Measurements from ENCODE around the gene IFNG. TPM values are rescaled to one million over a fixed set of nuclear protein-coding genes. Genes with fewer than 3 reads are reported as not detected.
A peak's percentile ranks its signal among the peaks of the same experiment; 100 is the strongest.
"Not testable (repeated sequence)": the region's sequence is repeated elsewhere in the genome, so short reads cannot be mapped to it uniquely, and the experiment has no call there.

Gene IFNG
- total RNA-seq, 5 donors from 2014 or later (not counting 1 experiment from before 2014, with no cell fraction given) = 0.53 to 11.8 (median 1.6) TPM

DNA sequence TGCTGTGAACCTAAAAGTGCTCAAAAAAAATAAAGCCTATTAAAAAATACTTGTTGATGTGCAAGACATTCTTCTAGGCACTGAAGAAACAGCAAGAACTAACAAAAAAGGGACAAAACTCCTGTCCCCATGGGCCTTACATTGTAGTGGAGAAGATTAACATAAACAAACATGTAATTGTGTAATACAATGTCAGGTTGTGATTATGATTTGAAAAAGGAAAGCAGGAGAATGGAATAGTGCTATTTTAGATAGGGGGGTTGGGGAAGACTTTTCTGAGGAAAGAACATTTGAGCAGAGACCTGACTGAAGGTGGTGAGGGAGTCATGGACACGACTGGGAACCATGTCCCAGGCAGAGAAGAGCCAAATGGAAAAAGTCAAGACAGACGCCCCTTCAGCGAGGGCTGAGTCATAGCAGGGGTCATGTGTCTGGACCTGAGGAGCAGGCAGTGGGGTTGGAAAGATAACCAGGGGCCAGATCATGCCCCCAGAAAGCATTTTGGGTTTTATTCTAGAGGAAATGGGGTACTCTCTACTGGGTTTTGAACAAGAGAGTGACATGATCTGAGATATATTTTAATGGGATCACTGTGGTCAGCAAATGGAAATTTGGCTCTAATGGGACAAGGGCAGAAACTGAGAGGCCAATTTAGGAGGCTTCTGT is 19.4 kb upstream of the IFNG start:
- no peaks in the 10 kb centered on the region for H3K9me3 ChIP-seq
- no peak overlapping the region for H3K4me3 ChIP-seq (ENCODE audit: control insufficient read depth in 1 of 2, extremely low read depth in 1 of 2, low read length in 1 of 2)
- DNase-seq (no peak), ATAC-seq (replicated peaks in 1 of 4) (no peak)
- Mint-ChIP-seq H3K4me1 (peaks cover 74 to 78% (median 77%) of the 10 kb centered on the region in 3 donors), H3K27ac (peak overlapping the region; percentile 89 to 91), H3K4me3 (peak overlapping the region in 1 of 3 donors; percentile 43), H3K36me3 (no peaks in the 10 kb centered on the region), H3K9me3 (no peaks in the 10 kb centered on the region), H3K27me3 (no peaks in the 10 kb centered on the region)
- ChIA-PET POLR2A (no interaction called here), CTCF (interaction anchor here (0.8 to 1.0 kb wide), 3 partner anchors 20 to 138 kb away, joined by 3 to 4 read pairs (median 3); no protein-coding TSS in a partner anchor)
- H3K27ac ChIP-seq (ENCODE audit: low read length) = peak overlapping the region; percentile 26
- WGBS (ENCODE audit: insufficient coverage) = 79% methylated on average over 3 of the region's 3 CpGs
- no peaks in the 10 kb centered on the region for H3K27me3 ChIP-seq (replicated peaks in 1 of 2; ENCODE audit: control insufficient read depth in 2 of 2, extremely low read depth in 1 of 2, insufficient read depth in 2 of 2, low read length in 1 of 2)
- peaks cover 48 to 51% of the 10 kb centered on the region in 2 experiments for H3K4me1 ChIP-seq (ENCODE audit: control insufficient read depth in 1 of 2, extremely low read depth in 1 of 2, insufficient read depth in 2 of 2, low read length in 2 of 2)
- no peaks in the 10 kb centered on the region for H3K36me3 ChIP-seq (ENCODE audit: control insufficient read depth in 2 of 2, extremely low read depth in 1 of 2, insufficient read depth in 1 of 2, low read length in 1 of 2)

DNA sequence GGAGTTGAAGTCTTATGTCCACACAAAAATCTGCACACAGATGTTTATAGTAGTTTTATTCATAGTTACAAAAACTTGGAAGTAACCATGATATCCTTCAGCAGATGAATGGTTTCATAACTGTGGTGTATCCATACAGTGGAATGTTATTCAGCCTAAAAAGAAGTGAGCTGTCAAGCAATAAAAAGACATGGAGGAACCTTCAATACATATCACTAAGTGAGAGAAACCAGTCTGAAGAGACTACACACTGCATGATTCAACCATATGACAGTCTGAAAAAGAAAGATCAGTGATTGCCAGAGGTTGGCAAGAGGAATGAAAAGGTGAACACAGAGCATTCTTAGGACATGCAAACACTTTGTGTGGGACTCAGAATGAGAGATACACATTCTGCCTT is 18.6 kb upstream of the IFNG start:
- H3K9me3 Mint-ChIP-seq = no peaks in the 10 kb centered on the region
- no peak for DNase-seq
- POLR2A ChIA-PET = no interaction called here
- Histone ChIP-seq H3K9me3 (no peaks in the 10 kb centered on the region), H3K27ac (ENCODE audit: low read length) (peak overlapping the region; percentile 1), H3K27me3 (replicated peaks in 1 of 2; ENCODE audit: control insufficient read depth in 2 of 2, extremely low read depth in 1 of 2, insufficient read depth in 2 of 2, low read length in 1 of 2) (no peaks in the 10 kb centered on the region), H3K4me1 (ENCODE audit: control insufficient read depth in 1 of 2, extremely low read depth in 1 of 2, insufficient read depth in 2 of 2, low read length in 2 of 2) (peaks cover 48 to 57% of the 10 kb centered on the region in 2 experiments), H3K36me3 (ENCODE audit: control insufficient read depth in 2 of 2, extremely low read depth in 1 of 2, insufficient read depth in 1 of 2, low read length in 1 of 2) (no peaks in the 10 kb centered on the region), H3K4me3 (ENCODE audit: control insufficient read depth in 1 of 2, extremely low read depth in 1 of 2, low read length in 1 of 2) (no peak overlapping the region)
- CTCF ChIA-PET = interaction anchor here (0.6 to 1.2 kb wide), 3 partner anchors 11 to 822 kb away, joined by 3 to 5 read pairs (median 3); no protein-coding TSS in a partner anchor
- H3K4me3 Mint-ChIP-seq = peak overlapping the region in 1 of 3 donors; percentile 67
- no peak for ATAC-seq (replicated peaks in 1 of 4)
- H3K27me3 Mint-ChIP-seq = no peaks in the 10 kb centered on the region
- H3K27ac Mint-ChIP-seq = peak overlapping the region; percentile 89 to 91
- peaks cover 79 to 82% (median 81%) of the 10 kb centered on the region in 3 donors for H3K4me1 Mint-ChIP-seq
- H3K36me3 Mint-ChIP-seq = no peaks in the 10 kb centered on the region

DNA sequence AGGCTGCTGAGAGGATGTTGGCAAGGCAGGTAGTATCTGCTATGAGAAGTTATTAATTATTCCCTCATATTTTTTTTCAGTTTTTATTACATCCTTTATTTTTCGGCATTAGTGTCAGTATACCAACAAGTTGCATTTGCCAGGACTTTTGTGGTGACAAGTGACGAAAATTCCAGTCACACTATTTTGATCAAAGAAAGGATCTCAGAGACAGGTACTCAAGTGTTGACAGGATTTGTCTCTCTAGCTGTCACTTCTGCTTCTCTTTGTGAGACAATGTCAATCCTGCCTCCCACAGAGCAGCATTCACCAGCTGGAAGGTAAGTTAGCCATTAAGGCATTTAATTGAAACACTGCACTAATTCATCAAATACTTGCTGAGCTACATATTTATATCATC is 18.0 kb upstream of the IFNG start:
- H3K27me3 Mint-ChIP-seq = no peaks in the 10 kb centered on the region
- Histone ChIP-seq H3K4me1 (ENCODE audit: control insufficient read depth in 1 of 2, extremely low read depth in 1 of 2, insufficient read depth in 2 of 2, low read length in 2 of 2) (peaks cover 53 to 57% of the 10 kb centered on the region in 2 experiments), H3K36me3 (ENCODE audit: control insufficient read depth in 2 of 2, extremely low read depth in 1 of 2, insufficient read depth in 1 of 2, low read length in 1 of 2) (no peaks in the 10 kb centered on the region), H3K4me3 (ENCODE audit: control insufficient read depth in 1 of 2, extremely low read depth in 1 of 2, low read length in 1 of 2) (no peak overlapping the region), H3K9me3 (no peaks in the 10 kb centered on the region), H3K27ac (ENCODE audit: low read length) (peak overlapping the region; percentile 94), H3K27me3 (replicated peaks in 1 of 2; ENCODE audit: control insufficient read depth in 2 of 2, extremely low read depth in 1 of 2, insufficient read depth in 2 of 2, low read length in 1 of 2) (no peaks in the 10 kb centered on the region)
- no peaks in the 10 kb centered on the region for H3K9me3 Mint-ChIP-seq
- ChIA-PET CTCF (interaction anchor here (0.6 to 1.2 kb wide), 5 partner anchors 11 to 822 kb away, joined by 3 to 5 read pairs (median 4); no protein-coding TSS in a partner anchor), POLR2A (interaction anchor here in 1 of 2 donors (0.6 kb wide), 1 partner anchor 63 kb away, joined by 3 read pairs; no protein-coding TSS in a partner anchor)
- peak overlapping the region; percentile 89 to 91 for H3K27ac Mint-ChIP-seq
- WGBS (ENCODE audit: insufficient coverage) = 70% methylated on average over 1 of the region's 2 CpGs
- no peaks in the 10 kb centered on the region for H3K36me3 Mint-ChIP-seq
- ATAC-seq (replicated peaks in 1 of 4) (no peak), DNase-seq (no peak)
- peak overlapping the region in 1 of 3 donors; percentile 67 for H3K4me3 Mint-ChIP-seq
- peaks cover 79 to 81% (median 79%) of the 10 kb centered on the region in 3 donors for H3K4me1 Mint-ChIP-seq

DNA sequence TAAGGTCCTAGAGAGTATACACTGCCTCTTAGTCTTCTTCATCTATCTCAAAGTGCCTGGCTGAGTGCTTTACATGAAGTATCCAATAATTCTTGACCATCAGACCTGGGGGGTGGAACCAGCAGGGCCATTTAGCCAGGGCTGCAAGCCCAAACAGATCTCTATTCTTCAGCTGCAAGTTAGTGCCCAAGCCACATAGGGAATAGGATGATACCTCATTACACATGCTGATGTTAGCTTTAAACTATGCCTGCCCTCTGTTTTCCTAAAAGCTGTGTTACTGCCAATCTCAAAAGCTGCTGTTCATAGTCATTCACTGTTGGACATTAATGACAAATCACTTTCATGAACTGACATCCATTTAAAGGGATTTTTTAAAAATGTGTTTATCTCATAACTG is 16.7 kb upstream of the IFNG start:
- H3K36me3 Mint-ChIP-seq = no peaks in the 10 kb centered on the region
- Histone ChIP-seq H3K27ac (ENCODE audit: low read length) (peak overlapping the region; percentile 94), H3K9me3 (no peaks in the 10 kb centered on the region), H3K27me3 (replicated peaks in 1 of 2; ENCODE audit: control insufficient read depth in 2 of 2, extremely low read depth in 1 of 2, insufficient read depth in 2 of 2, low read length in 1 of 2) (no peaks in the 10 kb centered on the region), H3K4me1 (ENCODE audit: control insufficient read depth in 1 of 2, extremely low read depth in 1 of 2, insufficient read depth in 2 of 2, low read length in 2 of 2) (peaks cover 42 to 48% of the 10 kb centered on the region in 2 experiments), H3K36me3 (ENCODE audit: control insufficient read depth in 2 of 2, extremely low read depth in 1 of 2, insufficient read depth in 1 of 2, low read length in 1 of 2) (no peaks in the 10 kb centered on the region), H3K4me3 (ENCODE audit: control insufficient read depth in 1 of 2, extremely low read depth in 1 of 2, low read length in 1 of 2) (no peak overlapping the region)
- no peaks in the 10 kb centered on the region for H3K9me3 Mint-ChIP-seq
- peak overlapping the region; percentile 89 to 91 for H3K27ac Mint-ChIP-seq
- peak in 1 of 35 experiments; percentile 4 for DNase-seq
- peak overlapping the region; percentile 60 to 71 (median 67) for H3K4me3 Mint-ChIP-seq
- peaks cover 72 to 74% (median 73%) of the 10 kb centered on the region in 3 donors for H3K4me1 Mint-ChIP-seq
- ChIA-PET CTCF (interaction anchor here (0.6 to 1.6 kb wide), 6 partner anchors 18 to 1873 kb away, joined by 3 to 12 read pairs (median 4); partner anchors contain the start of gene IFNG (in 1 of the 2)), POLR2A (interaction anchor here (0.6 to 1.0 kb wide), 3 partner anchors 18 to 908 kb away, joined by 3 to 4 read pairs (median 3); no protein-coding TSS in a partner anchor)
- H3K27me3 Mint-ChIP-seq = no peaks in the 10 kb centered on the region
- ATAC-seq (replicated peaks in 1 of 4) = no peak

DNA sequence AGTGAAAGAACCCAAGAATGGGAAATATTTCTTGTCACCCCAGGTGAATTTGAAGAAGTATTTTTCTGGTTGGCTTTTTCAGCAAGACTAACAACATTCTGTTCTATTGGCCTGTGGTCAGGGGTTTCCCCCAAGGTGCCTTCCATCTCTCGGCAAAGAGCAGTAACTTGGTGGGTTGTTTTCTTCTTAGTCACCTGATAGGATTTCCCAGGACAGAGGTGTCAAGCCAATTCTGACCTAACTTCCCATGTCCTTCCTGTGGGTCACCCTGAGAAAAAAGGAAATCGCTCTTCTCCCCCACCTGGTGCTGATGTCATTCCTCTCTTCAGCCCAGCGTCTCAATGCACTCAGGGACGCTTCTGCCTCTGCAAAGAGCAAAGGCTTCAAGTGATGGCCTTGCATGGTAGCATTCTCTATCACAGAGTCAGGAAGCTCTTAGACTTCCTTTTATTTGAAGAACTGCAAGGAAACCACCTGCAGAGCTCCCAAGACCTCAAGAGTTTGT is 16.1 kb upstream of the IFNG start:
- 0% methylated on average over 2 of the region's 4 CpGs for WGBS (ENCODE audit: insufficient coverage)
- no peaks in the 10 kb centered on the region for H3K9me3 Mint-ChIP-seq

DNA sequence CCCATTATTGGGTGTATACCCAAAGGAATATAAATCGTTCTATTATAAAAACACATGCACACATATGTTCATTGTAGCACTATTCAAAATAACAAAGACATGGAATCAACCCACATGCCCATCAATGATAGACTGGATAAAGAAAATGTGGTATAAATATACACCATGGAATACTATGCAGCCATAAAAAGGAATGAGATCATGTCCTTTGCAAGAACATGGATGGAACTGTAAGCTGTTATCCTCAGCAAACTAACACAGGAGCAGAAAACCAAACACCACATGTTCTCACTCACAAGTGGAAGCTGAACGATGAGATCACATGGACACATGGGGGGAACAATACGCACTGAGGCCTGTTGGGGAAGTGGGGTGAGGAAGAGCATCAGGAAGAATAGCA is 15.2 kb upstream of the IFNG start:
- H3K9me3 ChIP-seq, CTCF ChIA-PET: not testable (repeated sequence)

More for the DNA sequence above, 16.1 kb upstream of the IFNG start:
- no peaks in the 10 kb centered on the region for H3K9me3 ChIP-seq
- Mint-ChIP-seq H3K4me3 (peak overlapping the region; percentile 60 to 71 (median 67)), H3K36me3 (no peaks in the 10 kb centered on the region), H3K4me1 (peaks cover 65 to 67% (median 67%) of the 10 kb centered on the region in 3 donors), H3K27me3 (no peaks in the 10 kb centered on the region), H3K27ac (peak overlapping the region; percentile 89 to 91)
- no peaks in the 10 kb centered on the region for H3K36me3 ChIP-seq (ENCODE audit: control insufficient read depth in 2 of 2, extremely low read depth in 1 of 2, insufficient read depth in 1 of 2, low read length in 1 of 2)
- no peaks in the 10 kb centered on the region for H3K27me3 ChIP-seq (replicated peaks in 1 of 2; ENCODE audit: control insufficient read depth in 2 of 2, extremely low read depth in 1 of 2, insufficient read depth in 2 of 2, low read length in 1 of 2)
- peak overlapping the region in 1 of 2 donors; percentile 39 for H3K4me3 ChIP-seq (ENCODE audit: control insufficient read depth in 1 of 2, extremely low read depth in 1 of 2, low read length in 1 of 2)
- DNase-seq (peak; percentile 40 to 89 (median 68)), ATAC-seq (replicated peaks in 1 of 4) (peak; percentile 89 to 93 (median 92))
- ChIA-PET POLR2A (interaction anchor here (0.6 to 1.0 kb wide), 4 partner anchors 17 to 907 kb away, joined by 3 to 4 read pairs (median 3); no protein-coding TSS in a partner anchor), CTCF (interaction anchor here (0.6 to 1.6 kb wide), 5 partner anchors 17 to 1873 kb away, joined by 3 to 12 read pairs (median 4); partner anchors contain the start of gene IFNG (in 1 of the 2))
- H3K4me1 ChIP-seq (ENCODE audit: control insufficient read depth in 1 of 2, extremely low read depth in 1 of 2, insufficient read depth in 2 of 2, low read length in 2 of 2) = peaks cover 37 to 43% of the 10 kb centered on the region in 2 experiments
- peak overlapping the region; percentile 94 for H3K27ac ChIP-seq (ENCODE audit: low read length)

More for the DNA sequence above, 15.2 kb upstream of the IFNG start:
- Histone ChIP-seq H3K27ac (ENCODE audit: low read length) (peak overlapping the region; percentile 94), H3K4me1 (ENCODE audit: control insufficient read depth in 1 of 2, extremely low read depth in 1 of 2, insufficient read depth in 2 of 2, low read length in 2 of 2) (peaks cover 34 to 40% of the 10 kb centered on the region in 2 experiments)
- H3K4me3 ChIP-seq (ENCODE audit: control insufficient read depth in 1 of 2, extremely low read depth in 1 of 2, low read length in 1 of 2); POLR2A ChIA-PET; H3K9me3 Mint-ChIP-seq; H3K36me3 ChIP-seq (ENCODE audit: control insufficient read depth in 2 of 2, extremely low read depth in 1 of 2, insufficient read depth in 1 of 2, low read length in 1 of 2); DNase-seq; ATAC-seq (replicated peaks in 1 of 4); H3K27me3 Mint-ChIP-seq; H3K27me3 ChIP-seq (replicated peaks in 1 of 2; ENCODE audit: control insufficient read depth in 2 of 2, extremely low read depth in 1 of 2, insufficient read depth in 2 of 2, low read length in 1 of 2); H3K36me3 Mint-ChIP-seq: not testable (repeated sequence)
- peak overlapping the region; percentile 2 to 67 (median 60) for H3K4me3 Mint-ChIP-seq
- peak overlapping the region; percentile 89 to 91 for H3K27ac Mint-ChIP-seq
- H3K4me1 Mint-ChIP-seq = peaks cover 59 to 62% (median 60%) of the 10 kb centered on the region in 3 donors
- WGBS (ENCODE audit: insufficient coverage) = no CpG with 5 or more reads among the region's 3 CpGs
